Calu3 (cell line): Measurements from ENCODE around the gene GYPE. TPM values are rescaled to one million over a fixed set of nuclear protein-coding genes. Genes with fewer than 3 reads are reported as not detected.
A peak's percentile ranks its signal among the peaks of the same experiment; 100 is the strongest.
"Not testable (repeated sequence)": the region's sequence is repeated elsewhere in the genome, so short reads cannot be mapped to it uniquely, and the experiment has no call there.

Experiments
- Bru-seq: library from RNA; stranded (reverse); fragments of 400-500 nt; gene quantifications from one replicate; lab custom pipeline; 2021; lab: Mats Ljungman, UMichigan
- BruChase-seq, 2 experiments: library from RNA; stranded (reverse); fragments of 400-500 nt; gene quantifications; one replicate each; lab custom pipeline; 2021; lab: Mats Ljungman, UMichigan
- BruUV-seq: library from RNA; stranded (reverse); fragments of 400-500 nt; replicated peaks from 2 replicates; lab custom pipeline; 2021; lab: Mats Ljungman, UMichigan
- CTCF ChIA-PET: fragments of 300-600 bp; sonication (Branson Sonifier 250); formaldehyde crosslinking; loops from one replicate; lab custom pipeline; 2022; ENCODE audit warnings: antibody characterized with exemption; lab: Charles Lee
- DNase-seq: peaks from one replicate; pipeline ENCODE4 v3.0.0; 2022
- H3K27ac Mint-ChIP-seq: one replicate; pipeline ENCODE4 v1.8.0; 2022; ENCODE audit warnings: mixed read lengths; ENCODE audit not compliant: unreplicated experiment
- H3K27me3 Mint-ChIP-seq: one replicate; pipeline ENCODE4 v1.8.0; 2022; ENCODE audit warnings: mixed read lengths; ENCODE audit not compliant: unreplicated experiment
- H3K36me3 Mint-ChIP-seq: one replicate; pipeline ENCODE4 v1.8.0; 2022; ENCODE audit warnings: mild to moderate bottlenecking, moderate library complexity, mixed read lengths; ENCODE audit not compliant: insufficient read depth, unreplicated experiment
- H3K4me1 Mint-ChIP-seq: one replicate; pipeline ENCODE4 v1.8.0; 2022; ENCODE audit warnings: mild to moderate bottlenecking, low read depth, mixed read lengths; ENCODE audit not compliant: unreplicated experiment
- H3K4me3 Mint-ChIP-seq: one replicate; pipeline ENCODE4 v1.8.0; 2022; ENCODE audit warnings: mild to moderate bottlenecking, low read depth, moderate library complexity, mixed read lengths; ENCODE audit not compliant: unreplicated experiment
- H3K9me3 Mint-ChIP-seq: one replicate; pipeline ENCODE4 v1.8.0; 2022; ENCODE audit warnings: low read depth, mixed read lengths; ENCODE audit not compliant: unreplicated experiment
- intact Hi-C: fragments of 100-400 bp; cut with micrococcal nuclease; formaldehyde crosslinking; loops from one replicate; pipeline ENCODE4 v1.10.0; 2022; ENCODE audit not compliant: unreplicated experiment
- long read RNA-seq: library from polyadenylated mRNA; stranded (forward); transcript quantifications from one replicate; pipeline ENCODE4 v2.0.0, GENCODE V29; 2022
- total RNA-seq: library from RNA; stranded (reverse); gene quantifications from 2 replicates; pipeline ENCODE4 v1.2.3, GENCODE V29; 2022
- TF ChIP-seq, protein P1 (sequence below): fragments of 200-600 bp; IDR thresholded peaks from one replicate; pipeline ENCODE4 v1.8.0; 2022; ENCODE audit warnings: antibody characterized with exemption; ENCODE audit not compliant: unreplicated experiment

GYPE gene
- not detected in 2 replicates for total RNA-seq
- Bru-seq, nascent RNA: percentile 3 among the genes with signal in this experiment
- BruChase-seq, experiment 1, labeled RNA remaining after a 6-hour chase: percentile 1 among the genes with signal in this experiment
- percentile 1 among the genes with signal in this experiment for BruChase-seq, experiment 2, labeled RNA remaining after a 2-hour chase
- long read RNA-seq: 0 reads

DNA sequence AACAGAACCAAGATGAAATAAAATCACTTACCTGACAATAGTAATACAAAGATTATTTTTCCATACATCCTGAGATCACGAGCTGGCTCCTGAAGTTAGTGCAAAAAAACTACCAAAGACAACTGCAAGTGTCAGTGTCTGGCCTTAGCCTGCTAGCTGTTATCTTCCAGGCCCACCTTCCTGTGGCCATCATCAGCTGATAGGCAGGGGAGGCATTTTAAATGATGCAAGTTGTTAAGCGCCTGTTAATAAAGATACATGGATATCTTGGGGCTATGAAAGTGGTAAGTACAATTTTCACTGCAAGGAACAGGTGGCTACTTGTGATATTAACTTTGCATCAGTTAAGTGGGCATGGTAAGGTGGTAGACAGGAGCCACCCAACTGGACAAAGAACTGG lies at the start of gene GYPE:
Gene GYPE, minus strand, starts transcription at position 120 of the 400 bp plus-strand sequence. Its CDS starts 52 bp downstream, at position 68.
- H3K4me1 Mint-ChIP-seq, DNase-seq, H3K4me3 Mint-ChIP-seq, BruUV-seq, CTCF ChIA-PET, H3K36me3 Mint-ChIP-seq, H3K27ac Mint-ChIP-seq, H3K9me3 Mint-ChIP-seq: not testable (repeated sequence)
- peaks cover 13% of the 10 kb centered on the region for H3K27me3 Mint-ChIP-seq
- intact Hi-C loops: loop anchor here (5.0 kb wide), 1 partner anchor 348 kb away; no protein-coding TSS in a partner anchor

DNA sequence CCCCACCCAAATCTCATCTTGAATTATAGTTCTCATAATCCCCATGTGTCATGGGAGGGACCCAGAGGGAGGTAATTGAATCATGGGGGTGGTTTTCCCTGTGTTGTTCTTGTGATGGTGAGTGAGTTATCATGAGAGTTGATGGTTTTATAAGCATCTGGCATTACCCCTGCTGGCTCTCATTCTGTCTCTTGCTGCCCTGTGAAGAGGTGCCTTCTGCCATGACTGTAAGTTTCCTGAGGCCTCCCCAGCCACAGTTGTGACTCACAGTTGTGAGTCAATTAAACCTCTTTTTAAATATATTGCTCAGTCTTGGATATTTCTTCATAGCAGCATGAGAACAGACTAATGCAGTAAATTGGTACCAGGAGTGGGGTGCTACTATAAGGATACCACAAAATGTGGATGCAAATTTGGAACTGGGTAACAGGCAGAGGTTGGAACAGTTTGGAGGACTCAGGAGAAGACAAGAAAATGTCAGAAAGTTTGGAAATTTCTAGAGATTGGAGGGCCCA lies 46.2 kb upstream of the GYPE start:
- H3K27me3 Mint-ChIP-seq, H3K36me3 Mint-ChIP-seq, H3K4me3 Mint-ChIP-seq, intact Hi-C loops, BruUV-seq, H3K27ac Mint-ChIP-seq, DNase-seq, H3K4me1 Mint-ChIP-seq, CTCF ChIA-PET, H3K9me3 Mint-ChIP-seq: not testable (repeated sequence)

DNA sequence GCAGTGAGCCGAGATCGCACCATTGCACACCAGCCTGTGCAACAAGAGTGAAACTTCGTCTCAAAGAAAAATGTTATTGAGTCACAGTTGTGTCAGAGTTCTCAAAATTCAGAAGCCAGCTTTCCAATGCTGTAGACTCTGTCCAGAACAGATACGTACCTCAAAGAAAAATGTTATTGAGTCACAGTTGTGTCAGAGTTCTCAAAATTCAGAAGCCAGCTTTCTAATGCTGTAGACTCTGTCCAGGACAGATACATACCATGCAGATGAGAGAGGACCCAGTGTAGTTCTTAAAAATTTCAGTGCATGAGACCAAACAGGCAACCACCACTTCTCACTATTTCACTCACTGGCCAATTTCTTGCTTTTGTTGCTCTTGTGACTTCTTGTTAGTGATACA lies 45.6 kb upstream of the GYPE start:
- DNase-seq, H3K4me3 Mint-ChIP-seq, H3K27ac Mint-ChIP-seq, H3K4me1 Mint-ChIP-seq, H3K9me3 Mint-ChIP-seq, CTCF ChIA-PET, BruUV-seq, H3K27me3 Mint-ChIP-seq, intact Hi-C loops, H3K36me3 Mint-ChIP-seq: not testable (repeated sequence)

DNA sequence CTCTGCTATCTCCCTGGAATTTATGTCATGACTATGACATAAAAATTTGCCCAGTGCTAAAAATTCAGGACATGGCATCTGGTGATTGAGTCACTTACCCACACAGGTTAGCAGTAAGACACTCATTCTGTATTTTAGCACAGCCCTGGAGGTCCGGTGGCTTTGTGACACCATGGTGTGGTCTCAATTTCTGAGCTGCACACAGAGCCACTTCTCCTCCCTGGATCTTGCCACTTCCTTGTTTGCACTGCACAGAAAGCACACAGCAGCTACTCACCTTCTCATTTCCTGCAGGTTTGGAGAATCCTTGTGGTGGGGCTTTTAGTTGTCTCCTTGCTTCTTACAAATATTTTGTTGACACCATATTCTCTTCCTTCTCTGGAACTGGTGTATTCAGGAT lies 44.8 kb upstream of the GYPE start:
- DNase-seq, H3K27ac Mint-ChIP-seq, H3K4me1 Mint-ChIP-seq, intact Hi-C loops, H3K4me3 Mint-ChIP-seq, BruUV-seq, H3K36me3 Mint-ChIP-seq, H3K27me3 Mint-ChIP-seq, H3K9me3 Mint-ChIP-seq, CTCF ChIA-PET: not testable (repeated sequence)

DNA sequence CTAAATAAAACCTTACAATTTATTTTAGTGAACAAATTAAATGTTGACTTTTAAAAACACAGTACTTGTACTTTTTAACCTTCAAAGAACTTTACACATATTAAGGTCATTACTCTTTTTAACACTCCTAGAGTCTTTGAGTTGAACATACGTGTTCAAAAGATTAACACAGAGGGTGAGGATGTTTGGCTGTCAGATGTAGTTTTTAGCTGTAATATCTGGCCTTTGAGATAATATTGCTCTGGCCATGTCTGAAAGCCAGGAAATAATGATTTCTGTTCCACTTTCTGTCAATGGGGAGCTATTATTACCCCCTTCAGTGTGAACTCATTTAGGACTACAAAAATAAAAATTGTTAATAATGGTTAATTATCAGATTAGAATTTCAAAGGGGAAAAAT lies 42.1 kb upstream of the GYPE start:
- BruUV-seq, CTCF ChIA-PET, H3K36me3 Mint-ChIP-seq, H3K9me3 Mint-ChIP-seq, H3K27me3 Mint-ChIP-seq, H3K4me1 Mint-ChIP-seq, H3K4me3 Mint-ChIP-seq, DNase-seq, H3K27ac Mint-ChIP-seq, intact Hi-C loops: not testable (repeated sequence)

DNA sequence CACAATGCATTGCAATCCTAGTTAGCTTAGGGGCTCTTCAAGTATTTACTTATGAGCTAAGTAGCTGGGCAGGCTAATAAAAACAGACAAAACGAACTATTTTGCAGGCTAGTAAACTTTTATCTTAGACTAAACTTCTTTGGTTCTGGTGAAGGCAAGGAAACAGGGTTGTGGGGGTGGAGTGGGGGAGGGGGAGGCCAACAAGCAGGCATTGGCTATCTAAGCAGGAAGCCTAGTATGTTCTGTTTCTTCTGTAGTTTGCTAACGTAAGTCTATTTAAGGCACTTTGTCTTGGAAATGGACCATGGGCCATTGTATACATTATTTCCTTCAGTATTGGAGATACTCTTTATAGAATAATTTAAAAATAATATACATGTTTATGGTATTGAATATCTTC lies 35.3 kb upstream of the GYPE start:
- H3K27ac Mint-ChIP-seq, BruUV-seq, H3K4me3 Mint-ChIP-seq, H3K36me3 Mint-ChIP-seq, intact Hi-C loops, H3K4me1 Mint-ChIP-seq, H3K9me3 Mint-ChIP-seq, H3K27me3 Mint-ChIP-seq, DNase-seq, CTCF ChIA-PET: not testable (repeated sequence)

DNA sequence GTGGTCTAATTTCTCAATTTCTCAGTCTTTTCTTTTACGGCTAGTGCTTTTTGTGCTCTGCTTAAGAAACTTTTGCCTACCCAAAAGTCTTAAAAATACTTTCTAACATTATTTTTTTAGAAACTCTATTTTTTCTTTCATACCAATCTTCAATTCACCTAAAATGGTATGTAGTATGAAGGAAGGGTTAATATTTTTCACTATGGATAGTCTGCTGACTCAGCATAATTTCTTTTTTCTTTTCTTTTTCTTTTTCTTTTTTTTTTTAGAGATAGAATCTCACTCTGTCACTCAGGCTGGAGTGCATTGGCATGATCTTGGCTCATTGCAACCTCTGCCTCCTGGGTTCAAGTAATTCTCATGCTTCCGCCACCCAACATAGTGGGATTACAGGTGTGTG lies 34.2 kb upstream of the GYPE start:
- no peak overlapping the region for H3K27ac Mint-ChIP-seq
- no peaks in the 10 kb centered on the region for H3K27me3 Mint-ChIP-seq
- intact Hi-C loops: no loop called here
- H3K9me3 Mint-ChIP-seq: no peaks in the 10 kb centered on the region
- no TSS peak for BruUV-seq
- no peaks in the 10 kb centered on the region for H3K4me1 Mint-ChIP-seq
- TF ChIP-seq, protein P1, sequence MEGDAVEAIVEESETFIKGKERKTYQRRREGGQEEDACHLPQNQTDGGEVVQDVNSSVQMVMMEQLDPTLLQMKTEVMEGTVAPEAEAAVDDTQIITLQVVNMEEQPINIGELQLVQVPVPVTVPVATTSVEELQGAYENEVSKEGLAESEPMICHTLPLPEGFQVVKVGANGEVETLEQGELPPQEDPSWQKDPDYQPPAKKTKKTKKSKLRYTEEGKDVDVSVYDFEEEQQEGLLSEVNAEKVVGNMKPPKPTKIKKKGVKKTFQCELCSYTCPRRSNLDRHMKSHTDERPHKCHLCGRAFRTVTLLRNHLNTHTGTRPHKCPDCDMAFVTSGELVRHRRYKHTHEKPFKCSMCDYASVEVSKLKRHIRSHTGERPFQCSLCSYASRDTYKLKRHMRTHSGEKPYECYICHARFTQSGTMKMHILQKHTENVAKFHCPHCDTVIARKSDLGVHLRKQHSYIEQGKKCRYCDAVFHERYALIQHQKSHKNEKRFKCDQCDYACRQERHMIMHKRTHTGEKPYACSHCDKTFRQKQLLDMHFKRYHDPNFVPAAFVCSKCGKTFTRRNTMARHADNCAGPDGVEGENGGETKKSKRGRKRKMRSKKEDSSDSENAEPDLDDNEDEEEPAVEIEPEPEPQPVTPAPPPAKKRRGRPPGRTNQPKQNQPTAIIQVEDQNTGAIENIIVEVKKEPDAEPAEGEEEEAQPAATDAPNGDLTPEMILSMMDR: no peak
- H3K4me3 Mint-ChIP-seq: no peak overlapping the region
- CTCF ChIA-PET: no interaction called here
- H3K36me3 Mint-ChIP-seq: no peaks in the 10 kb centered on the region
- no peak for DNase-seq

DNA sequence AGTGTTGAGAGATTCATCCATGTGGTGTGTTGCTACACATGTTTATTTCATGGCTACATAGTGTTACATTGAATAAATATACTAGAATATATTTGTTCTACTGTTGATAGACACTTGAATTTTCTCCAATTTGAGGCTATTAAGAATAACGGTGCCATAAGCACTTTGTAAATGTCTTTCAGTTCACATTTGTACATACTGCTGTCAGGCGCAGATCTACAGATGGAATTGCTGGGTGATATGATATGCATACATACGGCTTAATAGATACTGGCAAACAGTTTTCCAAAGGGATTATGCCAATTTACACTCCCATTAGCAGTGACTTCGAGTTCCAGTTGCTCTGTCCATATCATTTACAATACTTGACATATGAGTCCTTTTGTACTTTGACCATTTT lies 33.5 kb upstream of the GYPE start:
- H3K27ac Mint-ChIP-seq, BruUV-seq, H3K9me3 Mint-ChIP-seq, H3K36me3 Mint-ChIP-seq, intact Hi-C loops, CTCF ChIA-PET, H3K4me1 Mint-ChIP-seq, H3K27me3 Mint-ChIP-seq, DNase-seq, H3K4me3 Mint-ChIP-seq: not testable (repeated sequence)
